Kidney glomerular epithelial cell (primary cell): ENCODE results near the gene PTPRCAP.

Experiments
- DNase-seq: peaks from one replicate; lab custom pipeline; 2025; lab: John Stamatoyannopoulos, UW

Gene PTPRCAP

GRCh38 chr11:67395555-67396258, 41.8 kb downstream of the PTPRCAP start:
- DNase-seq, result no peak

- DNase-seq, result no peak
Measured at GRCh38 chr11:67393990-67394389, 43.5 kb downstream of the PTPRCAP start.

DNA sequence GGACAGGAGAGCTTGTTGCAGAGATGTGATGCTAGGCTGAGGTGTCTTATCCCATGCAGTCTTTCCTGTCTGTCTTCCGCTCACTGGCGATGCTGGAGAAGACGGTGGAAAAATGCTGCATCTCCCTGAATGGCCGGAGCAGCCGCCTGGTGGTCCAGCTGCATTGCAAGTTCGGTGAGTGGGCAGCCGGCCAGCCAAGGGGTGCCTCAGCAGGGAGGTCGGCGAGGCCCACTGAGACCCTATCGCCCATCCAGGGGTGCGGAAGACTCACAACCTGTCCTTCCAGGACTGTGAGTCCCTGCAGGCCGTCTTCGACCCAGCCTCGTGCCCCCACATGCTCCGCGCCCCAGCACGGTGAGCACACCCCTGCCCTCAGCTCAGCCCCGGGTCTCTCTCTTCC, 44.0 kb downstream of the PTPRCAP start:
- no peak for DNase-seq

- no peak for DNase-seq
Measured at GRCh38 chr11:67392183-67392715, 45.2 kb downstream of the PTPRCAP start.

DNA sequence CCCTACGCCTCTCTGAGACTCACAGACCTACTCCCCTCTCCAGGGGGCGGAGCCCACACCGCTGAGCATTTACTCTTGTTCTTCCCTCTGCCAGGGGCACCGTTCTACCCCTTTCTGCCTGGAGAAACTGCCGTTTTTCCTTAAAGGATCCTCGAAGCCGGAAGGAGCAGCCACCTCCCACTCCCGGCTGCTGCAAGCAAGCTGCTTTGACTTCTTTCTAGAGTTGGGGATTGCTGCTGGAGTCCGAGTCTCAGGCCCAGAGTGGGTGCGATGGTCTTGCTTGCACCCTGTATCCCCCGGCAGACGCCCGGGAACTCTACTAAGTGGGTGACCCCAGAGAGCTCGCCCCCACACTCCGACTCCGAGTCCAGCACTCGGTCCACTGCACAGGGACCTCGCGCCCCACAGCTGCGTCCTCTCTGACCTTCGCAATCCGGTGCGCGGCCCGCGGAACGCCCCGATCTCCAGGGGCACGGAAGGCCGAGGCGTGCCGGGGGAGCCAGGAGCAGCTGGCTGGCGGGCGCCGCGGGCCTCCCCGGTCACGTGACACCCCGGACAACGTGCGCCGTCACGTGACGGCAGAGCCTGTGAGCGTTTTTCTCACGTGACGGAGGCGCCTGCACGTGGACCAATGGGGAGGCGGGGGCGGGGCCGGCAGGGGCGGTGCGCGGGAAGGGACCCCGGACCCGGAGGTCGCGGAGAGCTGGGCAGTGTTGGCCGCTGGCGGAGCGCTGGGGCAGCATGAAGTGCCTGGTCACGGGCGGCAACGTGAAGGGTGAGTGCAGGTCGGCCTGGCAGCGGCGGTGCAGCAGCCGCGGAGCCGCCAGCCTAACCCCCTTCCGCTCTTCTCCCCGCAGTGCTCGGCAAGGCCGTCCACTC, 45.9 kb downstream of the PTPRCAP start, which contains the start of gene RAD9A:
Gene RAD9A (plus strand): TSS at position 683 of the 879 bp plus-strand sequence. CDS start 59 bp downstream, at position 742.
- DNase-seq, result peak; percentile 68

DNA sequence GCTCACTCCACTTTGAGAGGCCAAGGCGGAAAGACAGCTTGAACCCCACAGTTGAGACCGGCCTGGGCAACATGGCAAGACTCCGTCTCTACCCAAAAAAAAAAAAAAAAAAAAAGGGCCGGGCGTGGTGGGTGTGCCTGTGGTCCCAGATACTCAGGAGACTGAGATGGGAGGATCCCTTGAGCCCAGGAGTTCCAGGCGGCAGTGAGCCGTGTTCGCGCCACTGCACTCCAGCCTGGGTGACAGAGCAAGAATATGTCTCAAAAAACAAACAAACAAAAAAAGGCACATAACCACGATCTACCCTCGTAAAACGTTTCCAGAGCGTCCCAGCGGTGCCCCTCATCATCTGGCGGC, 46.6 kb downstream of the PTPRCAP start:
- DNase-seq, result no peak

DNA sequence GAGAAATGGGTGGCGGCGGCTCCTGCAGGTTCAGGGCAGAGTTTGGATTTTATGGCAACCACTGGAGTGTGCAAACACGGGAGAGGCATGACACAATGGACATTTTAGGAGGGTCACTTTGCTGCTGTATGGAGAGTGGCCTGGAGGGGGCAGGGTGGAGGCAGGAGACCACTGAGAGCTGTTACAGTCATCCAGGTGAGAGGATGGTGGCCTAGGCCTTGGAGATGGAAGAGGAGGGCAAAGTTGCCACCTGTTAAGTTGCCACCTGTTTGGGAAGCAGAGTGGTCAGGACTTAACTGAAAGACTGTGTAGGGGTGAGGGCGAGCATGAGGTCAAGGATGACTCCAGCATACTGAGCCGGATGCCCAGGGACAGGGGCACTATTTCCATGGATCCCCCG, 48.0 kb downstream of the PTPRCAP start:
- no peak for DNase-seq

DNA sequence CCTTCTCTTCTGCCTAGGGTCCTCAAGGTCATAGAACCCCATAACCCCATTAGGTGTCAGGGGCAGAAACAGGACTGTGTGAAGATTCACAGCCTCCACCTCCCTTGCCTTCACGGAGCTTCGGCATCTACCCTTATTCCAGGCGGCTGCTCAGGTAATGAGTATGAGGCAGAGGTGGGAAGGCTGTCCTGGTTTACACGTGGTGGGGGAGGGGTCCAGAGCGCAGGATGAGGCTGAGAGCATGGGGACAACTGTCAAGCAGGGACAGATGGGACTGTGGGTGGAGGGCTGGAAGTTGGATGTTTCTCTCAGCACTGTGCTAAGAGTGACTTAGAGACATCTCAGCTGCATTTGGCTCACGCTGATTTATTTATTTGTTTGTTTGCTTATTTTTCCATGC, 50.0 kb downstream of the PTPRCAP start:
- DNase-seq, result no peak

DNA sequence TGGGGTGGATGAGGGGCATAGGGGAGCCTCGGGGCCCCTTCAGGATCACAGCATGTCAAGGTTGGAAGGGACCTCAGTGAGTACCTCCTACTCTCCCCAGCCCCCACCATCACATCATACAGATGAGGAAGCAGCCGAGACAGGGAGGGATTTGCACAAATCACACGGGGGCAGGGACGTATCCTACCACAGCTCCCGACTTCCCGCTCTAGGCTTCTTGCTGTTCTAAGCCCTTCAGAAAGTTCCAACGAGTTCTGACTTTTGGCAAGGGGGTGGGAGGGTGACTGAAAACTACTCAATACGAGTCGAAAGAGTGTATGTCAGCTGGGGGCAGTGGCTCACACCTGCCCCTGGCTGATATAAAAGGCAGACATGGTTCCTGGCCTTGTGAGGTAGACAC, 50.4 kb downstream of the PTPRCAP start:
- DNase-seq, result no peak
